K562 (cell line): ENCODE results near the gene PLXNA3. TPM values are rescaled to one million over a fixed set of nuclear protein-coding genes. Genes with fewer than 3 reads are reported as not detected.

Experiments used
- ATAC-seq: fragments of 200-7000 bp; cut with Tn5 transposase; 3 replicates; pipeline ENCODE4 v1.9.1; 2020; ENCODE audit warnings: moderate library complexity
- BruUV-seq: library from RNA; stranded (reverse); fragments of 400-500 nt; replicated peaks from 2 replicates; lab custom pipeline; 2021; lab: Mats Ljungman, UMichigan
- CTCF ChIA-PET: fragments of 300-600 bp; formaldehyde crosslinking; extraction: SDS; loops from one replicate; lab custom pipeline; 2021; ENCODE audit warnings: low intra/inter-chr PET ratio; lab: Yijun Ruan, JAX
- POLR2A ChIA-PET: fragments of 300-600, 350-650 bp; sonication (Branson Sonifier 250); formaldehyde crosslinking; extraction: SDS; loops from one replicate; lab custom pipeline; 2021; ENCODE audit warnings: antibody characterized with exemption, inconsistent platforms; lab: Yijun Ruan, JAX
- DNase-seq, 4 experiments: peaks; one replicate each; pipeline versions ENCODE4 v3.0.0 to v3.0.0-alpha.2; 2011 to 2018; ENCODE audit warnings: low spot score in 3 of 4, mixed read lengths in 3 of 4; ENCODE audit errors: extremely low read depth in 1 of 4
- FAIRE-seq: peaks from 2 replicates; lab custom pipeline; 2011; peaks lifted over from hg19 to GRCh38; lab: Jason Lieb, UNC
- H2AFZ ChIP-seq: 2 replicates; pipeline ENCODE4 v1.6.0; 2011; ENCODE audit warnings: low read depth, low read length, control low read depth, inconsistent platforms
- H3K27ac ChIP-seq: fragments of 200-600 bp; 3 replicates; pipeline ENCODE4 v1.8.0; 2011; ENCODE audit warnings: low read depth, mild to moderate bottlenecking, control low read depth, inconsistent platforms, low read length, moderate library complexity, mixed read lengths; ENCODE audit errors: extremely low read depth
- H3K27me3 ChIP-seq, 2 experiments: fragments of 300-600 bp in 1 of 2; 2 replicates in 1 of 2; 3 replicates in 1 of 2; pipeline versions ENCODE4 v1.6.0 to v1.8.0; 2011; ENCODE audit warnings: inconsistent platforms in 2 of 2, low read length in 2 of 2, mild to moderate bottlenecking in 1 of 2, mixed read lengths in 1 of 2, moderate library complexity in 1 of 2; ENCODE audit not compliant: control insufficient read depth in 2 of 2, insufficient read depth in 2 of 2
- H3K36me3 ChIP-seq: fragments of 300-600 bp; 3 replicates; pipeline ENCODE4 v1.8.0; 2011; ENCODE audit warnings: mild to moderate bottlenecking, low read length, inconsistent platforms; ENCODE audit not compliant: control insufficient read depth, insufficient read depth
- H3K4me1 ChIP-seq, 2 experiments: fragments of 200-600 bp in 1 of 2; replicated peaks in 1 of 2; 2 replicates in 1 of 2; 3 replicates in 1 of 2; pipeline versions ENCODE4 v1.5.1 to v1.8.0; 2011; ENCODE audit warnings: inconsistent platforms in 2 of 2, low read length in 2 of 2, mild to moderate bottlenecking in 1 of 2, mixed read lengths in 1 of 2, moderate library complexity in 1 of 2; ENCODE audit not compliant: control insufficient read depth in 2 of 2, insufficient read depth in 2 of 2
- H3K4me2 ChIP-seq: 2 replicates; pipeline ENCODE4 v1.6.1; 2011; ENCODE audit warnings: low read length, control low read depth, inconsistent platforms, mixed read lengths; ENCODE audit not compliant: insufficient read depth
- H3K4me3 ChIP-seq: fragments of 200-600 bp; sonication (generic), shearing (Covaris generic); 2 replicates; pipeline ENCODE4 v1.5.1; 2016; ENCODE audit warnings: control low read depth, inconsistent platforms
- H3K79me2 ChIP-seq: fragments of 200-600 bp; 3 replicates; pipeline ENCODE4 v1.8.0; 2011; ENCODE audit warnings: low read length, inconsistent platforms; ENCODE audit not compliant: control insufficient read depth, insufficient read depth
- H3K9ac ChIP-seq, 2 experiments: 2 replicates each; pipeline versions ENCODE4 v1.6.0 to v1.6.1; 2011; ENCODE audit warnings: low read depth in 2 of 2, low read length in 2 of 2, control low read depth in 1 of 2, inconsistent platforms in 1 of 2, mild to moderate bottlenecking in 1 of 2, mixed read lengths in 1 of 2; ENCODE audit not compliant: insufficient read depth in 1 of 2
- H3K9me1 ChIP-seq: one replicate; pipeline ENCODE4 v1.6.0; 2011; ENCODE audit warnings: inconsistent platforms, mild to moderate bottlenecking, low read length, moderate library complexity; ENCODE audit not compliant: control insufficient read depth, insufficient read depth
- H3K9me3 ChIP-seq: replicated peaks from 2 replicates; pipeline ENCODE4 v1.5.1; 2011; ENCODE audit warnings: low read depth, low read length, inconsistent platforms; ENCODE audit not compliant: control insufficient read depth, insufficient read depth
- H4K20me1 ChIP-seq: replicated peaks from 2 replicates; pipeline ENCODE4 v1.6.1; 2011; ENCODE audit warnings: low read length, inconsistent platforms, mixed read lengths; ENCODE audit not compliant: control insufficient read depth, insufficient read depth
- KAT7 ChIP-seq: sonication (generic); formaldehyde crosslinking; IDR thresholded peaks from 2 replicates; pipeline ENCODE4 v1.8.0; 2022; ENCODE audit warnings: missing genetic modification reagents, mild to moderate bottlenecking, borderline replicate concordance
- MAFF ChIP-seq: IDR thresholded peaks from 2 replicates; pipeline ENCODE4 v1.6.1; 2012; ENCODE audit warnings: low read length, improper control_type of control experiment
- POLR2G ChIP-seq: fragments of 200-400 bp; formaldehyde crosslinking; IDR thresholded peaks from 2 replicates; pipeline ENCODE4 v1.6.1; 2017; ENCODE audit warnings: low read depth, mild to moderate bottlenecking, antibody characterized with exemption, low read length, moderate library complexity
- WGBS: fragments of 100-300 bp; shearing (Covaris generic); methylation state at CpG from one replicate; pipeline ENCODE4 v1.1.6; 2016; ENCODE audit warnings: low coverage, mixed read lengths; ENCODE audit not compliant: insufficient coverage; ENCODE audit errors: missing lambda C conversion rate; 5-methylcytosine and 5-hydroxymethylcytosine counted together
- in situ Hi-C: fragments of 300-500 bp; cut with MboI; formaldehyde crosslinking; loops from 4 replicates; pipeline ENCODE4 v1.15.0; 2018; ENCODE audit warnings: inconsistent platforms, mixed read lengths
- intact Hi-C: fragments of 100-400 bp; cut with micrococcal nuclease; formaldehyde crosslinking; loops from 2 replicates; pipeline ENCODE4 v1.14.2; 2022
- polyA plus RNA-seq, 8 experiments: library from polyadenylated mRNA; depleted of rRNA in 4 of 8; stranded (reverse) in 5 of 8; unstranded in 3 of 8; fragments of >200 nt; fragmentation: Nextera tagmentation in 2 of 8; fragmentation: Illumina TruSeq in 1 of 8; extraction: Ambion mirVana in 2 of 8; extraction: Trizol in 1 of 8; gene quantifications; 2 replicates each; pipeline versions ENCODE4 v1.2.1 to v1.2.3, GENCODE V29; 2011 to 2014; ENCODE audit warnings: inconsistent platforms in 1 of 8, missing spikeins in 1 of 8
- total RNA-seq, 7 experiments: library from RNA; depleted of rRNA in 6 of 7; stranded (reverse); fragments of >200 nt in 6 of 7; fragmentation: Illumina TruSeq in 2 of 7; extraction: Trizol in 2 of 7; gene quantifications; 2 replicates each; pipeline versions ENCODE4 v1.2.1 to v1.2.3, GENCODE V29; 2011 to 2021; ENCODE audit warnings: low replicate concordance in 1 of 7
- TF ChIP-seq, protein P1 (sequence below), 3 experiments: IDR thresholded peaks in 2 of 3; conservative IDR thresholded peaks in 1 of 3; 2 replicates each; pipeline ENCODE4 v1.5.1; 2011 to 2012; ENCODE audit warnings: low read length in 3 of 3, mild to moderate bottlenecking in 3 of 3, control low read depth in 2 of 3, improper control_type of control experiment in 1 of 3, inconsistent platforms in 1 of 3, low read depth in 1 of 3, mixed read lengths in 1 of 3, moderate library complexity in 1 of 3; ENCODE audit not compliant: insufficient read depth in 2 of 3

PLXNA3 gene
- total and polyA plus RNA-seq, 9 of the 15 experiments (the other 6 are each of a cell fraction or from before 2014, with no cell fraction given): 0.32 to 47.8 (median 7.5) TPM

- DNase-seq: no peak
- no peaks in the 10 kb centered on the region for H4K20me1 ChIP-seq
- CTCF ChIA-PET: no interaction called here
- peaks cover 46% of the 10 kb centered on the region; the same call in 2 of the 3 replicates for H3K36me3 ChIP-seq
- H3K27ac ChIP-seq: no peak overlapping the region
- H3K4me1 ChIP-seq: peaks cover 9 to 13% of the 10 kb centered on the region in 2 experiments; a peak in 4 of 5 replicates
- 0 out of 4 replicates have a peak overlapping the region, but pooled peaks of 1 of the 2 experiments have one; percentile 6 for H3K9ac ChIP-seq
- in situ Hi-C loops: no loop called here
- H2AFZ ChIP-seq: no peak overlapping the region
- WGBS: 76% methylated on average over 10 of the region's 28 CpGs
- TF ChIP-seq POLR2G (peak; percentile 7; the same call in 1 of the 2 replicates), MAFF (no peak), KAT7 (no peak)
- TF ChIP-seq, protein P1, sequence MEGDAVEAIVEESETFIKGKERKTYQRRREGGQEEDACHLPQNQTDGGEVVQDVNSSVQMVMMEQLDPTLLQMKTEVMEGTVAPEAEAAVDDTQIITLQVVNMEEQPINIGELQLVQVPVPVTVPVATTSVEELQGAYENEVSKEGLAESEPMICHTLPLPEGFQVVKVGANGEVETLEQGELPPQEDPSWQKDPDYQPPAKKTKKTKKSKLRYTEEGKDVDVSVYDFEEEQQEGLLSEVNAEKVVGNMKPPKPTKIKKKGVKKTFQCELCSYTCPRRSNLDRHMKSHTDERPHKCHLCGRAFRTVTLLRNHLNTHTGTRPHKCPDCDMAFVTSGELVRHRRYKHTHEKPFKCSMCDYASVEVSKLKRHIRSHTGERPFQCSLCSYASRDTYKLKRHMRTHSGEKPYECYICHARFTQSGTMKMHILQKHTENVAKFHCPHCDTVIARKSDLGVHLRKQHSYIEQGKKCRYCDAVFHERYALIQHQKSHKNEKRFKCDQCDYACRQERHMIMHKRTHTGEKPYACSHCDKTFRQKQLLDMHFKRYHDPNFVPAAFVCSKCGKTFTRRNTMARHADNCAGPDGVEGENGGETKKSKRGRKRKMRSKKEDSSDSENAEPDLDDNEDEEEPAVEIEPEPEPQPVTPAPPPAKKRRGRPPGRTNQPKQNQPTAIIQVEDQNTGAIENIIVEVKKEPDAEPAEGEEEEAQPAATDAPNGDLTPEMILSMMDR (IDR thresholded peaks at IDR 0.05 in 2 of 3, conservative IDR thresholded peaks at IDR 0.05 in 1 of 3; ENCODE audit: insufficient read depth in 2 of 3, low read depth in 1 of 3, low read length in 3 of 3): 0 out of 6 replicates have a peak, but pooled peaks of 1 of the 3 experiments have one; percentile 11
- TF ChIP-seq, all 486 proteins: peak for 2
- BruUV-seq: no TSS peak
- no peak overlapping the region for H3K4me2 ChIP-seq
- intact Hi-C loops: no loop called here
- no peak overlapping the region for H3K4me3 ChIP-seq
- H3K27me3 ChIP-seq: no peaks in the 10 kb centered on the region
- no peaks in the 10 kb centered on the region for H3K9me1 ChIP-seq
- POLR2A ChIA-PET: interaction anchor here (0.6 to 1.8 kb wide), 6 partner anchors 8 to 72 kb away, joined by 3 to 10 read pairs (median 4); partner anchors contain the start of gene SLC10A3
- no peak for ATAC-seq
- no peaks in the 10 kb centered on the region for H3K9me3 ChIP-seq
- FAIRE-seq: no peak
- H3K79me2 ChIP-seq: peaks cover 6% of the 10 kb centered on the region
Measured at GRCh38 chrX:154472685-154473632, 14.9 kb downstream of the PLXNA3 start.
